Left renal pelvis (tissue), 4 donors: ENCODE measurements around the gene HDAC10. TPM values are rescaled to one million over a fixed set of nuclear protein-coding genes. Genes with fewer than 3 reads are reported as not detected.
"Not testable (repeated sequence)": the region's sequence is repeated elsewhere in the genome, so short reads cannot be mapped to it uniquely, and the experiment has no call there.

Experiments
- DNase-seq, 4 donors: peaks; one replicate each; pipeline ENCODE4 v3.0.0-alpha.2; 2013; ENCODE audit warnings: low read depth in 4 of 4, low spot score in 3 of 4
- polyA plus RNA-seq, 4 donors: library from polyadenylated mRNA; unstranded; fragments of 120-200 nt; gene quantifications; one replicate each; pipeline ENCODE4 v1.2.1, GENCODE V29; 2013; ENCODE audit not compliant: insufficient read length in 4 of 4

The HDAC10 gene
- polyA plus RNA-seq, 4 donors = 15.9 to 37.2 (median 20.3) TPM

- no peak for DNase-seq
Observed at GRCh38 chr22:50286275-50286674, 35.2 kb upstream of the HDAC10 start.

GRCh38 chr22:50285568-50286229 lies 34.6 kb upstream of the HDAC10 start:
- DNase-seq = no peak

GRCh38 chr22:50284479-50284878 lies 33.4 kb upstream of the HDAC10 start:
- no peak for DNase-seq

GRCh38 chr22:50283821-50284220 lies 32.8 kb upstream of the HDAC10 start:
- DNase-seq = no peak

GRCh38 chr22:50282361-50283155 lies 31.5 kb upstream of the HDAC10 start:
- DNase-seq = no peak

- no peak for DNase-seq
Observed at GRCh38 chr22:50281957-50282356, 30.9 kb upstream of the HDAC10 start.

GRCh38 chr22:50281384-50281760 lies 30.3 kb upstream of the HDAC10 start:
- no peak for DNase-seq

- DNase-seq = no peak
Observed at GRCh38 chr22:50280708-50281383, 29.8 kb upstream of the HDAC10 start.

- no peak for DNase-seq
Observed at GRCh38 chr22:50280022-50280707, 29.1 kb upstream of the HDAC10 start.

GRCh38 chr22:50278956-50279619 lies 28.0 kb upstream of the HDAC10 start:
- DNase-seq = no peak

GRCh38 chr22:50278461-50278860 lies 27.4 kb upstream of the HDAC10 start:
- no peak for DNase-seq

- no peak for DNase-seq
Observed at GRCh38 chr22:50277761-50278160, 26.7 kb upstream of the HDAC10 start.

GRCh38 chr22:50276143-50276542 lies 25.1 kb upstream of the HDAC10 start:
- DNase-seq = no peak

GRCh38 chr22:50275181-50276055 lies 24.4 kb upstream of the HDAC10 start:
- DNase-seq = no peak

- no peak for DNase-seq
Observed at GRCh38 chr22:50274771-50275170, 23.7 kb upstream of the HDAC10 start.

GRCh38 chr22:50274311-50274710 lies 23.2 kb upstream of the HDAC10 start:
- DNase-seq = no peak

- DNase-seq = not testable (repeated sequence)
Observed at GRCh38 chr22:50273781-50274180, 22.7 kb upstream of the HDAC10 start.

- DNase-seq = not testable (repeated sequence)
Observed at GRCh38 chr22:50273352-50273751, 22.3 kb upstream of the HDAC10 start.

- DNase-seq = no peak
Observed at GRCh38 chr22:50272044-50272802, 21.2 kb upstream of the HDAC10 start.
